Measurements from ENCODE around the gene ACVR1C. TPM values are rescaled to one million over a fixed set of nuclear protein-coding genes. Genes with fewer than 3 reads are reported as not detected.

ACVR1C gene
- 0.06 TPM for polyA plus RNA-seq (2012; ENCODE audit: missing spikeins)

DNA sequence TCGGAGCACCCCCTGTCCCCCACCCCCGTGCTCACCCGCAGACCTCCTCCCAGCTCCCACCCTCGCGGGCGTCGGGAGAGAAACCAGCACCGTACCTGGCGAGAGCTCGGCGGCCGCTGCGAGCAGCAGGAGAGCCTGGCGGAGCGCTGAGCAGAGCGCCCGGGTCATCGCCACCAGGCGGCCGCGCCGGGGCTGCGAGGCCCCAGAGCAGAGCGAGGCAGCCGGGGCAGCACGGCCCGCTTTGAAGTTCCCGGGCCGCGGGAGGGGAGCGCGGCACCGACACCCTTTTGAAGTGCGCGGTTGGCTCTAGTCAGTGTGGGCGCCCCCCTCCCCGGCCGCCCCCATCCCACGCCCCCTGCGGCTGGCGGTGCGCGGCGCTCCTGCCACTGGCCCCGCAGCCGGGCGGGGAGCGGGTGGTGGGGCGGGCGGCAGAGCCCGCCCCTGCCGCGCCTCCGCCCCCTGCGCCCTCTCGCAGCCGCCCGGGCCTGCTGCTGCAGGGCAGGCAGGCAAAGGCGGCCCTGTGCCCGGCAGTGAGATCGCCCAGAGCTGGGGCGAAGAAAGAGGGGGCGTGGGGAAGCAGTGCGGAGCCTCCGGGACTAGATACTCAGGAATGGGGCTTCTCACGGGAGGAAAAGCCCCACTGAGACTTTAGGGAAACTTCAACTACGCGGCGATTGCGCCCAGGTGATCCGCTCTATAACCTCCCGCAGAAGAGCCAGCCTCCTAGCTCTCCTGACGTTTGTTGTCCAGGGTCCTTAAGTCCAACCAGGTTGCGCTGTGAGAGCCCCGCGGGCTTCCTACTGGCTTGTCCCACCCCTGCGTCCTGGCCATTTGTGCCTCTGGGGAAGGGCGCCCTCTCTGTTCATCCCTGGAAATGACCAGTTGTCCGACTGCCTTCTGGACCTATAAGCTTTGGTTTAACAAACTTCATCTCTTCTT, at the start of gene ACVR1C:
TSS of gene ACVR1C (minus strand) at position 388 of the 939 bp plus-strand sequence. CDS start at position 168, 220 bp downstream.
- FAIRE-seq (no peak), DNase-seq (ENCODE audit: insufficient read length) (peak; percentile 44)
- TF ChIP-seq TAF1 (IDR thresholded peaks at IDR 0.05; ENCODE audit: borderline replicate concordance, low read depth, low read length) = no peak
- no peak for TF ChIP-seq POLR2A (IDR thresholded peaks at IDR 0.05; ENCODE audit: low read depth, low read length)
- no peak for TF ChIP-seq POLR2AphosphoS5 (IDR thresholded peaks at IDR 0.05; ENCODE audit: low read depth, low read length)

DNA sequence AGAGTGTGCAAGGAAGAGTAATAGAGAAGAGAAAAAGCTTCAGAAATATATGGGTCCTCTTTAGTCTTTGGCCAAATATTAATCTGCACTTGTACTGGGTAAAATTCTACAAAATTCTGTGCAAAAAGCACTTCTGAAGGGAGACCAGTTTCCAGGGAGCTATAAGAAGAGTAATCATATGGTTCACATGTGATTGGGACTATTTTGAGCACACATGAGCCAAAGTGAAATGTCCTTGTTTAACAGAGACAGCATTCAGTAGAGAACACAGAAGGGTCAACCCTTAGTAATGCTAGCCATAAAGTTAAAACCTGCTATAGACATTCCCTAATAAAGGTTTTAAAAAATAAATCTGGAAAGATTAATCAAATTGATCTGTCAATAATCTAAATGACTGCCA, 49.3 kb upstream of the ACVR1C start:
- FAIRE-seq (no peak), DNase-seq (ENCODE audit: insufficient read length) (no peak)
- TF ChIP-seq POLR2AphosphoS5 (IDR thresholded peaks at IDR 0.05; ENCODE audit: low read depth, low read length) (no peak), POLR2A (IDR thresholded peaks at IDR 0.05; ENCODE audit: low read depth, low read length) (no peak), TAF1 (IDR thresholded peaks at IDR 0.05; ENCODE audit: borderline replicate concordance, low read depth, low read length) (no peak)

DNA sequence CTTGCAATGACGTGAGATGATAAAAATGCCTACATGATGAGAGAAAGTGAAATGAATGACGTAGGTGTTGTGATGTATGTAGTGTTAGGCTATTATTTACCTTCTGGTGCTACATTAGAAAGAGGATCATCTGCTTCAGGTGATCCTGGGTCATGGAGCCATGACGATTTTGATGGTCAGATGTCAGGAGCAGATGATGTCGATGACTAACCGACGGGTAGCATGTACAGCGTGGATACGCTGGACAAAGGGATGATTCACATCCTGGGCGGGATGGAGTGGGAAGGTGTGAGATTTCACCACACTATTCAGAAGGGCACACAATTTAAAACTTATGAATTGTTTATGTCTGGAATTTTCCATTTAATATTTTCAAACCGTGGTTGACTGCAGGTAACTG, 43.5 kb upstream of the ACVR1C start:
- no peak for DNase-seq (ENCODE audit: insufficient read length)
- no peak for TF ChIP-seq TAF1 (IDR thresholded peaks at IDR 0.05; ENCODE audit: borderline replicate concordance, low read depth, low read length)
- TF ChIP-seq POLR2A (IDR thresholded peaks at IDR 0.05; ENCODE audit: low read depth, low read length) = no peak
- TF ChIP-seq POLR2AphosphoS5 (IDR thresholded peaks at IDR 0.05; ENCODE audit: low read depth, low read length) = no peak
- FAIRE-seq = no peak

DNA sequence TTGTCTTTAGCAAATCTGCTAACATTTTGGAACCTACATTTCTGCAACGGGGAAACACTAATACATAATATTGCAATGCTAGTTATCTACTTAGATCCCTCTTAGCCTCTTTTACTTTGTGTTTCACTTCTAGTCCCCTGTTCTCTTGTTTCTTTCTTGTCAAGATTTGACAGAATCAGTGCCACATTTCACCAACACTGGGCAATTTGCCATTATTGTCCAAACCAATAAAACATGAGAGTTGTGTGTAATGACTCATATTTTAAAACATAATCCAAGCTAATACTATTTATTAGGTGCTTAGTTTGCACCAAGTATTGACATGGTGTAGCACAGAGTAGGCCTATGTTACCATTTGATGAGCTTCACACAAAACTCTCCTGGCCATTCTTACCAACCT, 33.7 kb upstream of the ACVR1C start:
- TF ChIP-seq POLR2A (IDR thresholded peaks at IDR 0.05; ENCODE audit: low read depth, low read length) (no peak), POLR2AphosphoS5 (IDR thresholded peaks at IDR 0.05; ENCODE audit: low read depth, low read length) (no peak), TAF1 (IDR thresholded peaks at IDR 0.05; ENCODE audit: borderline replicate concordance, low read depth, low read length) (no peak)
- FAIRE-seq (no peak), DNase-seq (ENCODE audit: insufficient read length) (no peak)

DNA sequence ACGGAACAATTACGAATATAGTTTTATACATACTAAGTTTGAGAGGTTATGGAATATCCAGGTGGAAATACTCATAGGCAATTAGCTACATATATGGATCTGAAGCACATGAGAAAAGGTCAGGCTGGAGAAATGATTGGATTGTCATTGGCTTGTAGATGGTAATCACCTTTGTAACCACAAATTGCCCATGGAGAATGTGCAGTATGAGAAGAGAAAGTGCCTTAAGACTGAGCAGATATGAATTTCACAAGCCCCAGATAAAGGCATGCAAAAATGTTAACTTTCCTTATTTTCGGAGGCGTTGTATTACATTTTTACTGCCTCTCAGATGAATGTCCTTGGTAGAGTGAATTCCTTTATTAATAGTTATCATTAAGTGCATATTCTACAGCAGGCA, 33.1 kb upstream of the ACVR1C start:
- TF ChIP-seq POLR2AphosphoS5 (IDR thresholded peaks at IDR 0.05; ENCODE audit: low read depth, low read length) (no peak), TAF1 (IDR thresholded peaks at IDR 0.05; ENCODE audit: borderline replicate concordance, low read depth, low read length) (no peak), POLR2A (IDR thresholded peaks at IDR 0.05; ENCODE audit: low read depth, low read length) (no peak)
- no peak for DNase-seq (ENCODE audit: insufficient read length)
- FAIRE-seq = no peak

DNA sequence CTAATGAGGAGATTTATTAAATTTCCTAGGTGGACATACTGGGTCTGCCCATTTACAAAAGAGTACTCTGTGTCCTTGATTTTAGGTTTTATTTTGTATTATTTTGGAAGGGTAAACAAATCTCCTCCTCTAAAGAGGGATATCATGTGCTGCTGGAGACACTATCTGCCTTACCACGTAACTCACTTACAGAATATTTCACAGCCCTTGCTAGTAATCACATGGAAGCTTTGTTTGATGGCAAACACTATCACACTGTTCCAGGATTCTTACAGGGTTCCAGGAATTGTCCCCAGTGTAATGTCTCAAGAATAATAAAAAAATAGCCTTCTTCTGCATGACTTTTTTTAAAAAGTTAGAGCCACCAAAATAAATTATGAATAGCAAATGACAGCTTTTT, 29.2 kb upstream of the ACVR1C start:
- FAIRE-seq (no peak), DNase-seq (ENCODE audit: insufficient read length) (no peak)
- TF ChIP-seq POLR2AphosphoS5 (IDR thresholded peaks at IDR 0.05; ENCODE audit: low read depth, low read length) = no peak
- TF ChIP-seq POLR2A (IDR thresholded peaks at IDR 0.05; ENCODE audit: low read depth, low read length) = no peak
- no peak for TF ChIP-seq TAF1 (IDR thresholded peaks at IDR 0.05; ENCODE audit: borderline replicate concordance, low read depth, low read length)

DNA sequence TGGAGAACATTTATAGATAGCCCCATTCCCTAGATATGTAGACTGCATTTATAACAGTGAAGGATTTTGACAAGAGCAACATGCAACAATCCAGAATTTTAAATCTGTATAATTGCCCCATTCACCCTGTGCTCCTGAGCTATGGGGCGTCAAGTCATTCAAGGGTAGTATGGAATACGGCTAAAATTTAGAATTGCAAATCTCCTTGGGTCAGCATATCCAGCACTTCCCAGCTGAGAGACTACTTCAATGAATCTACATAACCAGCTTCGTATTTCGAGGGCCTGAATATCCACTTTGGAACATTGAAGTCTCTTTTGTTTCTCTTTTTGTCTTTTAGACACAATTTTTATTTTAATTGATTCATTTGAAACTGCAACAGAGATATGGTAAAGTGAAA, 28.4 kb upstream of the ACVR1C start:
- FAIRE-seq (no peak), DNase-seq (ENCODE audit: insufficient read length) (no peak)

DNA sequence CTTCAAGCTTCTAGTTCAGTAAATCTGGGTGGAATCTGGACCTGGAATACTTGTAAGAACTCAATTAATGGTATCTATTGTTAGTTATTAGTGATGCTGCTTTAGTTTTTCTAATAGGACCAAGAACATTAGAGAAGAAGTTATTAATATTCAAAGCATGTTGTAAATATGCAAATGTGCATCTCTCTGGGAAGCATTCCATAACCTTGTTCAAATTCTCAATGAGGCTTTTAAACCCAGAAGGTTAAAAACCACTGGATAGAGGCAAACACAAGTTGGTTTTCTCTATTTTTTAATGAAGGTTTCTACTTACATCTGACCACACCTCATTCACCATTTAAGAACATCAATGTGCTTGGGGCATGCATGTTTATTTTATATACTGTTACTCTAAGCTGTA, 16.1 kb upstream of the ACVR1C start:
- TF ChIP-seq POLR2AphosphoS5 (IDR thresholded peaks at IDR 0.05; ENCODE audit: low read depth, low read length) (no peak), TAF1 (IDR thresholded peaks at IDR 0.05; ENCODE audit: borderline replicate concordance, low read depth, low read length) (no peak), POLR2A (IDR thresholded peaks at IDR 0.05; ENCODE audit: low read depth, low read length) (no peak)
- DNase-seq (ENCODE audit: insufficient read length) = no peak
- no peak for FAIRE-seq

More for the DNA sequence above, 28.4 kb upstream of the ACVR1C start:
- no peak for TF ChIP-seq TAF1 (IDR thresholded peaks at IDR 0.05; ENCODE audit: borderline replicate concordance, low read depth, low read length)
- no peak for TF ChIP-seq POLR2AphosphoS5 (IDR thresholded peaks at IDR 0.05; ENCODE audit: low read depth, low read length)
- TF ChIP-seq POLR2A (IDR thresholded peaks at IDR 0.05; ENCODE audit: low read depth, low read length) = no peak

DNA sequence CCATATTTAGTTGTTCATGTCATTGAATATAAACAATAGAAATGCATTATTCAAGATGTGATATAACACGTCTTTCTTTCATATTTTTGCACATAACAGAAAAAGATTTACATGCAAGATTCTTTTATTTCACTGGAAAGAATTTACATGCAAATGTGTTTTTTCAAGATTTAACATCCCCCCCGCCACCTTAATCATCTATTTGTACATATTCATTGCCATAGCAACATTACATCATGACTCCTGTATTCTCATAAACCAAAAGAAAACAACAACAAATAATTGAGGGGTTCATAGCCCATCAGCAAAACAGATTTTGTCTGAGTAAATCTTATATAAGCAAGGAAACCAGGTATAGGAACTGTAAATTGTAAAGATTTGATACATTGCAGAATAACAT, 3.2 kb upstream of the ACVR1C start:
- DNase-seq (ENCODE audit: insufficient read length) (no peak), FAIRE-seq (no peak)
- TF ChIP-seq POLR2AphosphoS5 (IDR thresholded peaks at IDR 0.05; ENCODE audit: low read depth, low read length) (no peak), TAF1 (IDR thresholded peaks at IDR 0.05; ENCODE audit: borderline replicate concordance, low read depth, low read length) (no peak), POLR2A (IDR thresholded peaks at IDR 0.05; ENCODE audit: low read depth, low read length) (no peak)

DNA sequence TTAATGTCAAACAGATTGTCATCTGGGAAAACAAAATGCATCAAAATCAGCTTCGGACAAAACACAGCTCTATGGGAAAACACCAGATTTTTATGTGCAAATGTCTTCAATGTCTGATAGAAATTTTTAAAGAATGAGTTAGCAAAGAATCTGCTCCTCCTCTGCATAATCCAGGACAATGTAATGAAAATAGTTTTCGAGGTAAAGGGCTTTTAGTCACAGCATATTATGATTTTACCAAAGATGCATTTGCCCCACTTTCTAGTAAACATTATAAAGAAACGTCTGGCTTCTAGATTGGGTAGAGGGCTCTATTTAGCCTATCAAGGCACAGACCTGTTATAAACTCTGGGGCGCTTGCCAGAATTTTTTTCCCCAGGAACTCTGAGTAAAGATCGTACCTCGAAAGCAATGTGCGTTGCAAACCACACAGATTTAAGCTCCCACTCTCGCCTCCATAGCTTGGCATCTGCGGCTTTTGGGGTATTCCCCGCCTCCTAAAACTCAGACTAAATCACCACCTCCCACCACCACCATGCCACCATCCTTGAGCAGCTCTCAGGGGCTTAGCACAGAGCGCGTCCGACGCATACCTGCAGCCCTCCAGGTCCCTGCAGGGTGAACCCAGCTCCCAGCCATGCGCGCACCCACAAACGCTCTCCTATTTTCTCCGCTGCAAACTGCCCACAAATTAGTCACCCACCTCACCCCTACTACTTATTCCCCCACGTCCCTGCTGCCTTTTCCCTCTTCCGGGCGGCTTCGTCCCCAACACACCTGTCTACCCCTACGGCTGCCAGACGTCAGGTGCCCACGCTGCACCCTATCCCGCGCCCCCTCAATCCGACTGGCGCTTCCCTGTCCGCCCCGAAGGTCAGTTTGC, 829 bp downstream of the ACVR1C start:
- FAIRE-seq = no peak
- no peak for DNase-seq (ENCODE audit: insufficient read length)
- TF ChIP-seq TAF1 (IDR thresholded peaks at IDR 0.05; ENCODE audit: borderline replicate concordance, low read depth, low read length) = no peak
- TF ChIP-seq POLR2AphosphoS5 (IDR thresholded peaks at IDR 0.05; ENCODE audit: low read depth, low read length) = no peak
- no peak for TF ChIP-seq POLR2A (IDR thresholded peaks at IDR 0.05; ENCODE audit: low read depth, low read length)

DNA sequence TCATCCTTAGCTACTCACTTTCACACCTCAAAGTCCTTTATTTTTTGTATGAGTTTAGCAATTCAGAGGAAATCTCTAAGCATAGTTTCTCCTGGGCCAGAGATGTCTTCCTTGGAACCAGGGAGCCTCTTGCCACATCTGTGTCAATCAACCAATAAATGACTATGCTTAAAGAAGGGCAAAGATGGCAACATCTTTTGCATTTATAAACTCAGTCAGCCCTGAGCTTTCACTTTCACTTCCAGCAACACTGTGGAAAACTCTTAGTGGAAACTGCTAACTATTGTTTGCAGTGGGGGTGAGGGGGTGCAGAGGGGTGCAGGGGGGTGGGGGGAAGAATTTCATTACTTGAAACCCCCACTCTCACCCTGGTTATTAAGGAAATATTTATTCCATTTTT, 3.4 kb downstream of the ACVR1C start:
- FAIRE-seq = no peak
- TF ChIP-seq POLR2A (IDR thresholded peaks at IDR 0.05; ENCODE audit: low read depth, low read length) (no peak), POLR2AphosphoS5 (IDR thresholded peaks at IDR 0.05; ENCODE audit: low read depth, low read length) (no peak), TAF1 (IDR thresholded peaks at IDR 0.05; ENCODE audit: borderline replicate concordance, low read depth, low read length) (no peak)
- DNase-seq (ENCODE audit: insufficient read length) = no peak
